Glomerular endothelial cell (primary cell): ENCODE measurements around the gene POU5F2. TPM values are rescaled to one million over a fixed set of nuclear protein-coding genes. Genes with fewer than 3 reads are reported as not detected.

ENCODE experiments used
- DNase-seq: peaks from one replicate; pipeline ENCODE4 v3.0.0-alpha.2; 2011; ENCODE audit warnings: low read depth, low spot score; ENCODE audit errors: extremely low read depth
- total RNA-seq: library from RNA; depleted of rRNA; stranded (reverse); fragments of >200 nt; gene quantifications from 2 replicates; pipeline ENCODE4 v1.2.3, GENCODE V29; 2015

The POU5F2 gene
- total RNA-seq: 0.97 and 2.7 TPM in 2 replicates

- DNase-seq: no peak
Measured at GRCh38 chr5:93741136-93741811, at the start of gene POU5F2. POU5F2 (minus strand) TSS chr5:93741600; CDS start chr5:93741563, 37 bp downstream.

GRCh38 chr5:93790401-93790800, 49.0 kb upstream of the POU5F2 start:
- DNase-seq: no peak

- DNase-seq: no peak
Measured at GRCh38 chr5:93789173-93790067, 48.0 kb upstream of the POU5F2 start.

GRCh38 chr5:93787598-93787997, 46.2 kb upstream of the POU5F2 start:
- no peak for DNase-seq

- no peak for DNase-seq
Measured at GRCh38 chr5:93785475-93785874, 44.1 kb upstream of the POU5F2 start.

GRCh38 chr5:93782978-93783377, 41.6 kb upstream of the POU5F2 start:
- no peak for DNase-seq

- DNase-seq: no peak
Measured at GRCh38 chr5:93777620-93778019, 36.2 kb upstream of the POU5F2 start.

- no peak for DNase-seq
Measured at GRCh38 chr5:93756372-93756771, 15.0 kb upstream of the POU5F2 start.

- no peak for DNase-seq
Measured at GRCh38 chr5:93755716-93756115, 14.3 kb upstream of the POU5F2 start.

GRCh38 chr5:93748875-93749397, 7.5 kb upstream of the POU5F2 start:
- DNase-seq: no peak

- DNase-seq: no peak
Measured at GRCh38 chr5:93746406-93747056, 5.1 kb upstream of the POU5F2 start.

- no peak for DNase-seq
Measured at GRCh38 chr5:93736284-93736683, 5.1 kb downstream of the POU5F2 start.

- DNase-seq: peak; percentile 18
Measured at GRCh38 chr5:93735378-93735777, 6.0 kb downstream of the POU5F2 start.

- DNase-seq: no peak
Measured at GRCh38 chr5:93731987-93732386, 9.4 kb downstream of the POU5F2 start.

- DNase-seq: no peak
Measured at GRCh38 chr5:93726595-93726994, 14.8 kb downstream of the POU5F2 start.

- DNase-seq: no peak
Measured at GRCh38 chr5:93724791-93725190, 16.6 kb downstream of the POU5F2 start.

- DNase-seq: no peak
Measured at GRCh38 chr5:93723681-93724080, 17.7 kb downstream of the POU5F2 start.

- DNase-seq: no peak
Measured at GRCh38 chr5:93723005-93723404, 18.4 kb downstream of the POU5F2 start.

- no peak for DNase-seq
Measured at GRCh38 chr5:93722588-93722987, 18.8 kb downstream of the POU5F2 start.

GRCh38 chr5:93721511-93721910, 19.9 kb downstream of the POU5F2 start:
- DNase-seq: no peak

GRCh38 chr5:93721071-93721470, 20.3 kb downstream of the POU5F2 start:
- no peak for DNase-seq
